ENCODE measurements around the gene FAM13A.
"Not testable (repeated sequence)": the region's sequence is repeated elsewhere in the genome, so short reads cannot be mapped to it uniquely, and the experiment has no call there.

FAM13A gene

GRCh38 chr4:88998001-88998400 lies 59.0 kb downstream of the FAM13A start:
- DNase-seq: no peak

GRCh38 chr4:88995874-88996273 lies 61.1 kb downstream of the FAM13A start:
- DNase-seq: no peak

GRCh38 chr4:88995257-88995656 lies 61.7 kb downstream of the FAM13A start:
- not testable (repeated sequence) for DNase-seq

DNA sequence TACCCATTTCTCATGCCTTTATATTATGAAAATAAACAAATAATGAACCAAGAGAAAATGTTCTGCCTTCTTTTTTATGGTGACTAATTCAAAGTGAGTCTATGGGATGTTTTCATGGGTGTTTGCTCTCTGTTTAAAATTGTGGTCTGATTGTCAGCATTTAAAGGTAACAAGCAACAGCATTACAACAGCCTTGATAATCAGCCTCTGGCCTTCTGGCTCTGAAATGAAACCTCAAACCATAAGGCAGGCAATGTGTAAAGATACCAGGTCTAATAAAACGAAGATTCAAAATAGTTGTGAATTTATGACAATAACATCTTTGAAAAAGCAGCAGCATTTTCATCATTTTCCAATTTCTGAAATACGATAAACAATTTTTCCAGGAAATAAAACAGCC lies 63.7 kb downstream of the FAM13A start:
- no peak for DNase-seq

DNA sequence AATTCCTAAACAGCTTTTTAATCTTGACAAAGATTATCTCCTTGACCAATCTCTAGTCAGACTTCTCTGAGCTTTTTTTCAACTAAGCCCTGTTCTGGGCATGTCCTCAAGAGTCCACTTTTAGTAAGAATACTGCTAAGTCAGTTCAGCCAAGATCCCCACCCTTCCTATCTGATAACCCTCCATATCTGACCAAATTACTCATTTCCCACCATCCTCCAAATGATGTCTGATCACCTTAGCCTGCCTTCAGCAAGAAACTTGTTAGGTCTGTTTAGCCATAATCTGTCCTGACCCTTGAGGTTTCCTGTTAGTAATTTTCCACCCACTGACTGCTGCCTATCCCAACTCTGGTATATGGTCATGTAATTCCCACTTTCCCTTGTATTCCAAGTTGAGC lies 65.2 kb downstream of the FAM13A start:
- no peak for DNase-seq

- no peak for DNase-seq
Measured at GRCh38 chr4:88989990-88990389, 67.0 kb downstream of the FAM13A start.

DNA sequence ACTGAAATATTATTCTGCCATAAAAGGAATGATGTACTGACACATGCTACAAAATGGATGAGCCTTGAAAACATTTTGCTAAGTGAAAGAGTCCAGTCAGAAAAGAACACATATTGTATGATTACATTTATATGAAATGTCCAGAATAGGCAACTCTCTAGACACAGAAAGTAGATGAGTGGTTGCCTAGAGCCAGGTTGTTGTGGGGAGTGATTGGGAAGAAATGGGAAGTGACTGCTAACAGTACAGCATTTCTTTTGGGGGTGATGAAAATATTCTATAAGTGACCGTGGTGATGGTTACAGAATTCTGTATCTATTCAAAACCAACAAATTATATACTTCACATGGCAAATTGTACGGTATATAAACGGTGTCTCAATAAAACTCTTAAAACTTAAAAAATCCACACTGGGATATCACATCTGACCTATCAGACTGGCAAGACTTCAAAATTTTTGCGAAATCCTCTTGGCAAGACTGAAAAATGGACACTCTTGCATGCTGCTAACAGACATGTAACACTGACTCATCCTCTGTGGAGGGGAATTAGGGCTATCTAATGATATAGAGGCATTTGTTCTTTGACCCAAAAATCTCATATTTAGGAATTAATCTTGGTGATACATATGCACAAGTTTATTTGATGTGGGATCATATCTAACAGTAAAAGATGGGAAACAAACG lies 71.8 kb downstream of the FAM13A start:
- no peak for DNase-seq

DNA sequence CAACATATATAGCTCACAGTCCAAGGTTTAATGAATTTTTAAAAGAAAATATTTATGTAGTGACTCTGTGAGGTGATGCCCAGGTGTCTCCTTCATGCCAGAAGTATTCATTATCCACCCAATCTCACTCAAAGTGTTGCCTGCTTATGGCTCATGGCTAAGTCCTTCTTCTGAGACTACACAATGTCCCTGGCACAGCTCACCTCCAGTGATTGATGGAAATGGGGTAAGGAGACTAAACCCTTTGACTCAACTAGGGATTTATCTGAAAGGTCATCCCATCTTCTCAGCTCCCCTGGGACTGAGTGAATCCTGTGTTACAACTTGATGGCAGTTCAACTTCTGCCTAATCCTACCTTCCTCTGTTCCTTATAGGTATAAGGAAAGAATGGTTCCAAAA lies 74.2 kb downstream of the FAM13A start:
- no peak for DNase-seq

GRCh38 chr4:88981993-88982392 lies 75.0 kb downstream of the FAM13A start:
- DNase-seq: no peak

GRCh38 chr4:88981556-88981955 lies 75.4 kb downstream of the FAM13A start:
- DNase-seq: no peak

DNA sequence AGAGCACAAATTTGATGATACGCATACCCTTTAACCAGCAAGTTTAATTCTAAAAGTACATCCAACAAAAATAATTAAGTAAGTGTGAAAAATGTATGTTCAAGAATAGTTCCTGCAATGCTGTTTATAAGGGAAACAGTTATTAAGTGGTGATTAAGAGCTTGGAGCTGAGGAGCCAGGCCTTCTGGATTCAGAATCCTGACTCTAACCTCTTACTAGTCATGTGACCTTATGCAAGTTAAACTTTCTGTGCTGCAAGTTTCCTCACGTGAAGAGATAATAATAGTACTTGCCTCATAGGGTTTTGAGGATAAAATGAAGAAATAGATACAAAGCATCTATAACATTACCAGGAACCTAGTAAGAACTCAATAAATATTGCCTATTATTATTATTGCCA lies 77.7 kb downstream of the FAM13A start:
- no peak for DNase-seq

DNA sequence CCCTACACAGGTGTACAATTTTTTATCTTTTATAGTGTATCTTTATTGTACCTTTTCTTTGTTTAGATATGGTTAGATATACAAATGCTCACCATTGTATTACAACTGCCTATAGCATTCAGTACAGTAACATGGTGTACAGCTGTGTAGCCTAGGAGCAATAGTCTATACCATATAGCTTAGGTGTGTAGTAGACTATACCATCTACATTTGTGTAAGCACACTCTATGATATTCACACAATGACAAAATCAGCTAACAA lies 80.3 kb downstream of the FAM13A start:
- DNase-seq: no peak

DNA sequence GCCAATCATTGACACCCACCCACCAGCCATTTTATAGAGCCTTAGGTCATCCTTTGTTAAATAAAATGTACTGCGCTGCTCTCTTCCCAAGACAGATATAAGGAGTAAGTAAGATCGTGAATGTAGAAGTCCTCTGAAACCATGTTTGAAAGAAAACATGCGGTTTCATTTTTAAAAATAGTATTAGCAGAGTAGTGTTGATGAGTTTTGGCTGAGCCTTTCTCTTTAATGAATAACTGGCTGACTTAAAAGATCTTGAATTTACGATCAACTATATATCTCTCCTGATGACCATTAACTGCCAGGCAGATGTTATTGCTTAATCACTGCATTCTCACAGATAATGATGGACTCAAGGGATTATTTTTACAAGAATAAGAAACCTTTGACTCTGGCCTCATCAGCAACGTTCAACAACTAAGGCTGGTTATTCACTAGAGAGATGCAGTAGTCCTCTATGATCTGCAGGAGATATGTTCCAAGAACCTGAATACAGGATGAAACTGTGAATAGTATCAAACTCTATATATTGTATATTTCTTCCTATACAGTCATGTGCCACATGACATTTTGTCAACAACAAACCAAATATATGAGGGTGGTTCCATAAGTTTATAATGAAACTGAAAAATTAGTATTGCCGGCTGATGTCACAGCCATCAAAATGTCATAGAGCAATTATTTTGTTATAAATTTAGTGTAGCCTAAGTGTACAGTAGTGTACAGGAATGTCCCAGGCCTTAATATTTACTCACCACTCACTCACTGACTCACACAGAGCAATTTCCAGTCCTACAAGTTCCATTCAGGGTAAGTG lies 80.8 kb downstream of the FAM13A start:
- DNase-seq: no peak

- no peak for DNase-seq
Measured at GRCh38 chr4:88971536-88971935, 85.4 kb downstream of the FAM13A start.

- DNase-seq: no peak
Measured at GRCh38 chr4:88969746-88970145, 87.2 kb downstream of the FAM13A start.

DNA sequence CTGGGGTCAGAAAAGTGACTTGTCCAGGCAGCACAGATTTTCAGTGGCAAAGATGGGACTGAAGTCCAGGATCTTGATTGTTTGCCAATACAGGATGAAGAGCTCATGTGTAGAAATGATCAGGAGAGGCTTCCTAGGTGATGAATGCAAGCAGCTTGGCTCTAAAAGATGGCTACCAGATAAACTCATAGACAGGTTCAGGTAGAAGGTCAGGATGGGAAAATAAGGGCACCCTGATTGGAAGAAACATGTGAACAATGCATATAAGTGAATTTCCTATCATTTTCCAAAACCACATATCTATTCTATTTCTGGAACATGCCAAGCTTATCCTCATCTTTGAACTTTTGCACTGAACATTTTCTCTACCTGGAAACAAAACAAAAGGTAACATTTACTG lies 87.7 kb downstream of the FAM13A start:
- no peak for DNase-seq

- DNase-seq: no peak
Measured at GRCh38 chr4:88967883-88968331, 89.1 kb downstream of the FAM13A start.

DNA sequence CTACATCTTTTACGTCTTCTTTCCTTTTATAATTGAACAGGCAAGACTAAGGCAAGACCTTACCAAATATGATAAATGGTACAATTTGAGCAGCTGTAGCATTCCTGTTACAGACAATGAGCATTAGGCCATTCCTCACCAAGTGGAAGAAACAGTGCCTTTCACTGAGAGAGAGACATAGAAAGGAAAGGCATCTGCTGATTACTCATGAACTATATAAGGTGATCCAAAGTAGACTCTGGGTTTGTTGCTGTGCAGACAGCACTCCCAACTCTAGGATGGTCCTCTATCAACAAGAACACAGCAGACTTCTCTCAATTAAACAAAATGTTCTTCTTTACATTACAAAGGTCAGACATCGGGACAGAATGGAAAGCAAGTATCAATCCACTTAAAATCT lies 91.9 kb downstream of the FAM13A start:
- no peak for DNase-seq

DNA sequence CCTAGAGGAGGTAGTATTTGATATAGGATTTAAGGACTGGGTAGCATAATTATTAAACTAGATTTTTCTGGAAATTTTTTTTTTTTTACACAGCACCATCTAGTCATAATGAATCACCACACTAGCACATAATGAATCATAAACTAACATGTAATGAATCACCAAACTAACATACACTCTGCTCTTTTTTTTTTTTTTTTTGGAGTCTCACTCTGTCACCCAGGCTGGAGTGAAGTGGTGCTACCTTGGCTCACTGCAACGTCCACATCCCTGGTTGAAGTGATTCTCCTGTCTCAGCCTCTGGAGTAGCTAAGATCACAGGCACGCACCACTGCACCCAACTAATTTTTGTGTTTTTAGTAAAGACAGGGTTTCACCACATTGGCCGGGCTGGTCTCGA lies 92.5 kb downstream of the FAM13A start:
- DNase-seq: peak in 1 of 2 donors; percentile 8

DNA sequence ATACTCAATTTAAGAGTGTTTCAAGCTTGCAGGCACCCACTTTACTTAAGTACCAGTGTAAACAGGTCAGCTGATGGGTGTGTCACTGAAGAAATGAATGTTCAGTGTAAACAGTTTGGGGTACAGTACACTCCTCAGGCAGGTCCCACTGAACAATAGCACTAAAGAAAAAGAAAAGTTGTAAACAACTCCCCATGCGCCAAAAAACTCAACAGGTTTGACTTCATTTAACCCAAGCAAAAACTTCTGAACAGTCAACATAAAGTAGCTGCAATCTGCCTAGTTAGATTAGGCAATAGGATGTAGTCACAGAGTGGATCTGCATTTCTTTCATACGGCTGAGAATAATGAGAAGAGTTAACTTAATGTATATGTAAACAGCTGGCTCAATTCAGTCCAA lies 93.2 kb downstream of the FAM13A start:
- DNase-seq: no peak

DNA sequence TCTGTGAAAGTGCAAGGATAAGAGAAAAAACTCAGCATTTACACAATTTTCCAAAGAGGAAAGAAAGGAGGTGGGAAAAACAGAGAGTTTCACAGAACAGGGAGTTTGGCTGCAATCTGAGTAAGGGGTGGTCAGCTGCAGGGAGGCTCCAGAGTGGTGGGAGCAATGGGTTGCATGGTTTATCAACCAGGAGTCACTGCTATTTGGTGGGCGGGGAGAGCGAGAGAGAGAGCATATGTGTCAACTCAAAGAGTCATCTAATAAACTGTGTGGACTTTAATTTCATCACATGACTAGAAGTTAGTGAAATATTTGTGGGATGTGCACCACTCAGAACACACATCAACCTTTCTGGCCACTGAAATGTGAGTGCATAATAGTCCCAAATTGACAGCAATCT lies 94.6 kb downstream of the FAM13A start:
- no peak for DNase-seq

GRCh38 chr4:88960576-88960975 lies 96.4 kb downstream of the FAM13A start:
- DNase-seq: no peak

DNA sequence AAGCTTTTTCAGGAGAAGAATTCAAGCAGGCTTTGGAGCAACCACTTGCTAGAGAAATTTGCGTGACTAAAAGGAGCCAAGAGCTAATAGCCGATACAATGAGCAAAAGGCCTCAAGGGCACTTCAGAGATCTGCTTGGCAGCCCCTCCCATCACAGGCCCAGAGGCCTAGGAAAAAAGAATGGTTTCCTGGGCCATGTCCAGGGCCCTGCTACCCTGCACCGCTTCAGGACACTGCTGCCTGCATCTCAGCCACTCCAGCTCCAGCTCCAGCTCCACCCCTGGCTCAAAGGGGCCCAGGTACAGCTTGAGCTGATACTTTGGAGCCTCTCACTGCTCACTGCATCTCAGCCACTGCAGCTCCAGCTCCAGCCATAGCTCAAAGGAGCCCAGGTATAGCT lies 98.9 kb downstream of the FAM13A start:
- DNase-seq: no peak

DNA sequence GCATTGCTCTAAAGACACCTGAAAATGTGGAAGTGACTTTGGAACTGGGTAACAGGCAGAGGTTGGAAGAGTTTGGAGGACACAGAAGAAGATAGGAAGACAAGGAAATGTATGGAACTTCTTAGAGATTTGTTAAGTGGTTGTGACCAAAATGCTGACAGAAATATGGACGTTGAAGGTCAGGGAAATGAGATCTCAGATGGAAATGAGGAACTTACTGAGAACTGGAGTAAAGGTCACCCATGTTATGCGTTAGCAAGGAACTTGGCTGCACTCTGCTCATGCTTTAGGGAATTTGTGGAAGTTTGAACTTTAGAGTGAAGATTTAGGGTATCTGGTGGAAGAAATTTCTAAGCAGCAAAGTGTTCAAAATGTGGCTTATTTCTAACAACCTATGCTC lies 99.4 kb downstream of the FAM13A start:
- DNase-seq: no peak

Data from stimulated activated CD4-positive, alpha-beta T cell treated with anti-CD3 and anti-CD28 coated beads, Interleukin-2, amount 100 ng/mL, for 24 hours (primary cell).